Kidney (tissue), 14 donors: ENCODE measurements around the gene FMNL2. TPM values are rescaled to one million over a fixed set of nuclear protein-coding genes. Genes with fewer than 3 reads are reported as not detected.

Source experiments
- DNase-seq, 5 donors: peaks; one replicate each; pipeline ENCODE4 v3.0.0-alpha.2; 2013 to 2020
- FAIRE-seq: peaks from 2 replicates; lab custom pipeline; 2012; peaks lifted over from hg19 to GRCh38; lab: Jason Lieb, UNC
- H3K27ac ChIP-seq, 2 donors: one replicate each; pipeline ENCODE4 v1.7.0; 2013; ENCODE audit warnings: low read depth in 2 of 2, low read length in 2 of 2, inconsistent platforms in 1 of 2
- H3K27me3 ChIP-seq: one replicate; pipeline ENCODE4 v1.7.1; 2013; ENCODE audit warnings: low read length, inconsistent platforms; ENCODE audit not compliant: control insufficient read depth, insufficient read depth
- H3K36me3 ChIP-seq, 3 donors: one replicate each; pipeline versions ENCODE4 v1.7.0 to v1.7.1; 2013; ENCODE audit warnings: low read length in 3 of 3, control low read depth in 1 of 3, inconsistent platforms in 1 of 3; ENCODE audit not compliant: insufficient read depth in 3 of 3, control insufficient read depth in 2 of 3
- H3K4me1 ChIP-seq, 3 donors: one replicate each; pipeline versions ENCODE4 v1.7.0 to v1.7.1; 2013; ENCODE audit warnings: low read length in 3 of 3, inconsistent platforms in 1 of 3, low read depth in 1 of 3; ENCODE audit not compliant: control insufficient read depth in 2 of 3, insufficient read depth in 2 of 3
- H3K4me3 ChIP-seq, 3 donors: one replicate each; pipeline versions ENCODE4 v1.7.0 to v1.8.1; 2013; ENCODE audit warnings: low read length in 3 of 3, control low read depth in 1 of 3, inconsistent platforms in 1 of 3
- H3K9ac ChIP-seq, 3 donors: one replicate each; pipeline versions ENCODE4 v1.7.0 to v1.7.1; 2013; ENCODE audit warnings: low read length in 3 of 3, control low read depth in 1 of 3, inconsistent platforms in 1 of 3
- H3K9me3 ChIP-seq, 3 donors: one replicate each; pipeline versions ENCODE4 v1.7.0 to v1.7.1; 2013; ENCODE audit warnings: low read length in 3 of 3, control low read depth in 1 of 3, inconsistent platforms in 1 of 3; ENCODE audit not compliant: control insufficient read depth in 2 of 3, insufficient read depth in 1 of 3
- CTCF ChIP-seq: IDR thresholded peaks from 3 replicates; pipeline ENCODE4 v1.5.1; 2012; ENCODE audit warnings: mild to moderate bottlenecking, moderate library complexity, borderline replicate concordance; ENCODE audit not compliant: insufficient read depth; ENCODE audit errors: extremely low read depth
- intact Hi-C: fragments of 100-400 bp; cut with DNase I; formaldehyde crosslinking; loops from one replicate; pipeline ENCODE4 v1.11.1; 2022
- polyA plus RNA-seq: library from polyadenylated mRNA; stranded (reverse); fragments of 350-450 nt; fragmentation: Illumina TruSeq; extraction: RNeasy Lipid Tissue Mini Kit (QIAGEN cat#74804); gene quantifications from one replicate; pipeline ENCODE4 v1.2.3, GENCODE V29; 2014; ENCODE audit warnings: low read depth, low replicate concordance; ENCODE audit not compliant: insufficient read depth
- total RNA-seq: library from RNA; stranded (reverse); fragmentation: NEBNext Ultra II Directional; extraction: Animal tissue kit (Norgen Biotek cat#: 25700); gene quantifications from one replicate; pipeline ENCODE4 v1.2.1, GENCODE V29; 2021
- donor health status: control.
- donor health status: control.
- donor health status: control.
- donor health status: control.
- donor health status: control.
- donor health status: DM: yes; HTN: yes; CAD: no.
- donor health status: Normal renal cell carcinoma (clear cell type).

FMNL2 gene
- total and polyA plus RNA-seq, 2 donors from 2014 or later = 10.7 to 39.1 TPM

DNA sequence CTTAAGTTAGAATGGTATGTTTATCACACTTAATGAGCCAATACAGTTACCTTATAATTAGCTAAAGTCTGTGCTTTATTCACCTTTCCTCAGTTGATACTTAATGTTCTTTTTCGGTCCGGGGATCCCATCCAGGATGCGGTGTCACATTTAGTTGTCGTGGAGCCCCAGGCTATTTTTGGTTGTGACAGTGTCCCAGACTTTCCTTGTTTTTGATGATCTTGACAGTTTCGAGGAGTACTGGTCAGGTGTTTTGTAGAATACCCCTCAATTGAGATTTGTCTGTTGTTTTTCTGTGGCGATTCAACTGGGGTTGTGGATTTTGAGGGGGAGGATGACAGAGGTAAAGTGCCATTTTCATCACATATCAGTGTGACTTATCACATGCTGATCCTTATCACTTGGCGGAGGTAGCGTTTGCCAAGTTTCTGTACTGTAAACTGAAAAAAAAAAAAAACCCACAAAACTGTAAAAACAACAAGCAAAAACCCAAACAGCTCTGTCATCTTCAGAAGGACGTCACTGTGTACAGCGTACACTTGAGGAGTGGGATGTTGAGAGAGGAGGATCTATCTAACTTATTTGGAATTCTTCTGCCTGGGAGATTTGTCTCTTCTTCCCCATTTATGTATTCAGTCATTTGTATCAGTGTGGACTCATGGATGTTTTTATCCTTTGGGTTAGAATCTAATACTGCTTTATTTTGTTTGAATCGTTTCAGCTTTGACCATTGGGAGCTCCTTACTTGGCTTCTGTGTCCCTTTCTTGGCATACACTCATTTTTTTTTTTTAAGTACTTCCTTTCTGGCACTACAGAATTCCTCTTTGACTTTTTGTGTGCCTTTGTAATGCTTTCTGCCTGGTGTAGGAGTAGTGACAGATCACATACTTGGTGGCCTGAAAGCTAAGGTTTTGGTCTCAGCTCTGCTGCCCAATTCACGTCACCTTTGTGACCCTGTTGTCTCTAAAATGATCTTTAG lies 68.1 kb downstream of the FMNL2 start:
- Histone ChIP-seq H3K27ac (peak overlapping the region in 1 of 2 donors; percentile 43), H3K4me1 (peaks cover 0 to 16% (median 7%) of the 10 kb centered on the region in 3 donors), H3K27me3 (no peaks in the 10 kb centered on the region), H3K9me3 (no peaks in the 10 kb centered on the region), H3K36me3 (no peaks in the 10 kb centered on the region), H3K4me3 (no peak overlapping the region), H3K9ac (no peak overlapping the region)
- intact Hi-C loops = no loop called here
- no peak for DNase-seq
- no peak for FAIRE-seq
- TF ChIP-seq CTCF = no peak

DNA sequence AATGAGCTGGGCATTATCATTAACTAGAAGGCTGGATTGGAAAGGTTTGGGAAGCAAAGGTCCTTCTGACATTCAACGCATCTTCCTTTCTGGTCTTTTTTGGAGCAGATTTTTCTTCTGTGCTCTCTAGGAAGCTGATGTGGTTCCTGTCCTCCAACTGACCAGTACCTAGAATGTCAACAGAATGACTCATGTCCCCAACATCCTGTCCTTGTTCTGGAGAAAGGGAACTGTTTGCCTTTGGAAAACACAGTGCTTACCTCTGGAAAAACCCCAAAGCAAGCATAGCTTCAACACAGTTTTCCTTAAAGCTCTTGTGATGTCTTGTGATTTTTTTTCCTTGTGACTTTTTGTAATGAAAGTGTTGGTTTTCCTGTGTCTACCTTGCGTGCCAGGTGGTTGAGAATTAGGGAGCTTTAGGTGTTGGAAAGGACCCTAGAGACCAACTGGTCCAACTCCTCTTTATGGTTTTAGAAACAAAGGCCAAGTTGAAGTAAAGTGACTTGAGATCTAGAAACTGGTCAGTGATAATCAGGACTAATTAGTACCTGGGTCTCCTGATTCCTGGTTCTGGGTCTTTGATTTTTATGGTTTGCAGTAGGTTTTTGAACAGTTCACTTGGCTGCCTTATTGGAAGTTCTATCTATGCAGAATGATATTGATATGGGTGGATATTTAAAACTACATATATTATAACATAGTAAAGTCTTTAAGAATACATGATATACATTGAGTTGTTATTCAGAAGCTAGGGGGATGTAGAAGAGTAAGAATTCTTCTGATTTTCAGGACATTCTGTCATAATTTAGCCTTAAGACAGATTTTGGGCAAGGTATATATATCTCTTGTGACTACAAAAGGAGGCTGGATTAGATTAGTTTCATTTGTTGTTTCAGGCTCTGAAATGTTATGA lies 70.5 kb downstream of the FMNL2 start:
- intact Hi-C loops = no loop called here
- H3K4me1 ChIP-seq = peaks cover 0 to 16% (median 7%) of the 10 kb centered on the region in 3 donors
- peak overlapping the region in 1 of 2 donors; percentile 84 for H3K27ac ChIP-seq
- no peak overlapping the region for H3K9ac ChIP-seq
- no peak overlapping the region for H3K4me3 ChIP-seq
- FAIRE-seq (no peak), DNase-seq (peak in 1 of 5 donors; percentile 44)
- no peaks in the 10 kb centered on the region for H3K36me3 ChIP-seq
- no peak for TF ChIP-seq CTCF
- H3K9me3 ChIP-seq = no peaks in the 10 kb centered on the region
- H3K27me3 ChIP-seq = no peaks in the 10 kb centered on the region

GRCh38 chr2:152406119-152406835 lies 71.3 kb downstream of the FMNL2 start:
- Histone ChIP-seq H3K27ac (peak overlapping the region in 1 of 2 donors; percentile 84), H3K9me3 (no peaks in the 10 kb centered on the region), H3K27me3 (no peaks in the 10 kb centered on the region), H3K36me3 (no peaks in the 10 kb centered on the region), H3K4me3 (no peak overlapping the region), H3K9ac (no peak overlapping the region), H3K4me1 (peaks cover 0 to 16% (median 7%) of the 10 kb centered on the region in 3 donors)
- intact Hi-C loops = no loop called here
- no peak for TF ChIP-seq CTCF
- DNase-seq = no peak
- FAIRE-seq = no peak
